ENCODE data around the gene IL24.

The IL24 gene

GRCh38 chr1:206882555-206882954, 14.7 kb upstream of the IL24 start:
- no peak for DNase-seq

DNA sequence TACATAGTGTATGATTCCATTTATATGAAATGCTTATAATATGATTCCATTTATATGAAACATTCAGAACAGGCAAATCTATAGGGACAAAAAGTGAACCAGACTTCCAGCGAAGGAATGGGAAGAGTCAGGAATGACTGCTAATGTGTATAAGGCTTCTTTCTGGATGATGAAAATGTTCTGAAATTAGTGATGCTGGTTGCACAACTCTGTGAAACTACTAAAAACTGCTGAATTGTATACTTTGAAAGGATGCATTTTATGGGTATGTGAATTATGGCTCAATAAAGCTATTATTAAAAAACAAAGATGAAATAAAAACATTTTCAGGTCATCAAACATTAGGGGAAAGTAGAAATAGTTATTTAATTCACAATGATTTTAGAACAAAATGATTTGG, 14.1 kb upstream of the IL24 start:
- no peak for DNase-seq

DNA sequence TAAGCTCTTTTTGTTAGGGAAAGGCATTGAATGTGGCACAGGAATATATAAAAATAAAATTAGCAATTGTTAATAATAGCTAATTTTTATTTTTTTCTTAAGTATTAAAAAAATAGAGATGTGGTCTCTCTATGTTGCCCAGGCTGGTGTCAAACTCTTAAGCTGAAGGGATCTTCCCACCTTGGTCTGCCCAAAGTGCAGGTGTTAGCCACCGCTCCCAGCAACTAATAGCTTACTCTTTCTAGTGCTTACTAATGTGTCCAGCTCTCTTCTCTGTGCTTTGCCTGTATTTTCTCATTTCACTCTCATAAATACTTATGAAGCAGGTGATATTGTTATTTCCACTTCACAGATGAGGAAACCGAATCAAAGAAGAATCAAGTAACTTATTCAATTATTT, 13.4 kb upstream of the IL24 start:
- DNase-seq = no peak

- DNase-seq = no peak
Measured at GRCh38 chr1:206885341-206886060, 11.7 kb upstream of the IL24 start.

DNA sequence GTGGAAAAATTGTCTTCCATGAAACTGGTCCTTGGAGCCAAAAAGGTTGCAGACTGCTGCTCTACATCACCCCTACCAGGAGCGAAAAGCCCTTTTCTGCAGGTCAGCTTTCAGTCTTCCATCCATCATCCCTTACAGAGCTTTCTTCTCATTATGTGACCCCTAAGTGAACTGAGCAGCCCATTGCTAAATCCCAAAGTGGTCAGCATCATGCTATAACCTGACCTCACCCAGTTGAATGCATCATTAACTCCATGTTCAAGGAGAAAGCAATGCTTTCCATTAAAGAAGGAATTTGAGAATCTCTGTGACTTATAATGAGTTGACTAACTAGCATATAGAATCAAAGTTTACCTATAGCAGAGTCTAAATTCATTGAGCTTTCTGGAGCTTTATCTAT, 10.4 kb upstream of the IL24 start:
- DNase-seq = no peak

DNA sequence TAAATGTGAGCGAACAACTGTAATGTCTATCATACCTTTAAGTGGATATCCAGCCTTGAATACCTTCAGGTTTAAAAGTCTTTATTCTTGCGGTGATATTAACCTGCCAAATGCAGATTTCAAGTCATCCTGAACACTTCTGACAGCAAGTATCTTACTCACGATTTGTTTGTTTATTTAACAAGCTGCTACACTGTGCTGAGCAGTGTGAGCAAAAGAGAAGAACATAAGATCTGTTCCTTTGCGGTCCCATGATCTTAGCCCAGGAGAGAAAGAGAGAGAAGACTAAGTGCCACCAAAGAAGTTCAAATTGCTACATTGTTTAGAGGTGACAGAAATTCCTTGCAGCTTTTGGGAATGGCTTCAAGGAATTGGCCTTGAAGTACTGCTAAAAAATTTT, 9.5 kb upstream of the IL24 start:
- DNase-seq = no peak

DNA sequence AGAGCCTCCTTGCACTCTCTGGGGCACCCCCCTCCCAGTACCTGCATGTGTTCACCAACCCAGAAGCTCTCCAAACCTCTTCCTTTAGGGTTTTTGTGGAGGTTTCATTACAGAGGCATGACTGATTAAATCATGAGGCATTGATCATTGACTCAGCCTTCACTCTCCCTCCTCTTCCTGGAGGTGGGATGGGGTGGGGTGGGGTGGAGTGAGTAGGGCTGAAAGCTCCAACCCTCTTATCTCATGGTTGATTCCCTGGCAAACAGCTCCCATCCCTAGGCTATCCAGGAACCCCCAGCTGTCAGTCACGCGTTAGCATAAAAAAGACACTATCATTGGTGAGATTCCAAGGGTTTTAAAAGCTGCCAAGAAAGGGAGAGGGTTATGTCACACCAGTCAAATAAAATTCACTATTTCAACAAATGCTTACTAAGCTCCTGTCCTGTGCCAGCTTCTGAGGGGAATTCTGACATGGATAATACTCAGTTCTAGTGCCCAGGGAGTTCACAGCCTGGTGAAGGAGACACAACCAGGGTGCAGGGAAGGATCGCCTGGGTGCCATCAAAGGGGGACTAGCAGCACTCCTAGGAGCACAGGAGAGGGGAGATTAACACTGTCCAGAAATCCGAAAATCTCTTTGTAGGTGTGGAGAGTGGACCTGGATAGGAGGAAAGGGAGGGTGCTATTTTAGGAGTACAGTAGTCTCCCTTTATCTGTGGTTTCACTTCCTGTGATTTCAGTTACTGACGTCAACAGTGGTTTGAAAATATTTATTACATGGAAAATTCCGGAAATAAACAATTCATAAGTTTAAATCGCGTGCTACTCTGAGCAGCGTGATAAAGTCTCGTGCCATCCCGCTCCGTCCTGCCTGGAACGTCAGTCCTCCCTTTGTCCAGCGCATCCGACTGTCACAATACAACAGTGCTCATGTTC, 6.8 kb upstream of the IL24 start:
- no peak for DNase-seq

- no peak for DNase-seq
Measured at GRCh38 chr1:206891412-206891811, 5.8 kb upstream of the IL24 start.

DNA sequence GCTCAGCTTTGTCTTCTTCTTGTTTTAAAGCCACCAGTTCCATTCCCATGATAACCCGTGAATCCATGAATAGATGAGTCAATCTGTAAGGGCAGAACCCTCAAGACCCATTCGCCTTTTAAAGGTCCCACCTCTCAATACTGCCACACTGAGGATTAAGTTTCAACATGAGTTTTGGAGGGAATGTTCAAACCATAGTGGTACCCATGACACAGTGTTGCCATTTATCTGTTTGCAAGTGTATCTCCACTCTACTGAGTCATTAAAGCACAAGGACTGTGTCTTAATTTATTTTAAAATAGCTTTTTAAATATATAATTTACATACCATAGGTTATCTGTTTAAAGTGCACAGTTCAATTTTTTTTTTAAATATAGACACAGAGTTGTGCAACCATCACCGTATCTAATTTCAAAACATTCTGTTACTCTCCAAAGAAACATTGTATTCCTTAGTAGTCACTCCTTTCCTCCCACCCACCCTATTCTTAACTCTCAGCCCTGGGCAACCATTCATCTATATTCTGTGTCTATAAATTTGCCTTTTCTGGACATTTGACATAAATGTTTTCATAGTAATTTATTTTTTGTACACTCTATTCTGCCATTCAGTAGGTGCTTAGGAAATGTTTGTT, 4.8 kb upstream of the IL24 start:
- no peak for DNase-seq

GRCh38 chr1:206893380-206893779, 3.9 kb upstream of the IL24 start:
- no peak for DNase-seq

GRCh38 chr1:206895325-206895724, 1.9 kb upstream of the IL24 start:
- peak; percentile 97 for DNase-seq

- DNase-seq = peak; percentile 92
Measured at GRCh38 chr1:206895837-206896242, 1.4 kb upstream of the IL24 start.

- peak; percentile 81 for DNase-seq
Measured at GRCh38 chr1:206896261-206896660, 982 bp upstream of the IL24 start.

GRCh38 chr1:206898089-206898914, 1.1 kb downstream of the IL24 start:
- DNase-seq = peak; percentile 18

GRCh38 chr1:206898915-206899431, 1.7 kb downstream of the IL24 start:
- DNase-seq = no peak

- no peak for DNase-seq
Measured at GRCh38 chr1:206899717-206900116, 2.5 kb downstream of the IL24 start.

DNA sequence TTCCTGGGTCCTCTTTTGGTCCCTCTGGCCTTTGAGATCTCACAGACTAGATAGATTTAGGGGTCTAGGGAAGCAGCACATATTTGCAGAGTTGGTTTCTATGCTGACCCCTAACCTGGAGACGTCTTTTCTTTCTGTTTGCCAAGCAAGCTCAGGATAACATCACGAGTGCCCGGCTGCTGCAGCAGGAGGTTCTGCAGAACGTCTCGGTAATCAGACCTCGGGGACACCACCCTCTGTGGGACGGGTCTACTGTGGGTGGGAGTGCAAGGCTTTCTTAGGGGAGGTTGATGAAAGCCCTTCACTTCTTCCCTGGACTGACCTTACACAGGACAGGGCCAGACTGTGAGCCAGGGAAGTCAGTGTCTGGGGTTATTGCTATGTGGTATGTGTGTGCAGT, 2.9 kb downstream of the IL24 start:
- DNase-seq = no peak

DNA sequence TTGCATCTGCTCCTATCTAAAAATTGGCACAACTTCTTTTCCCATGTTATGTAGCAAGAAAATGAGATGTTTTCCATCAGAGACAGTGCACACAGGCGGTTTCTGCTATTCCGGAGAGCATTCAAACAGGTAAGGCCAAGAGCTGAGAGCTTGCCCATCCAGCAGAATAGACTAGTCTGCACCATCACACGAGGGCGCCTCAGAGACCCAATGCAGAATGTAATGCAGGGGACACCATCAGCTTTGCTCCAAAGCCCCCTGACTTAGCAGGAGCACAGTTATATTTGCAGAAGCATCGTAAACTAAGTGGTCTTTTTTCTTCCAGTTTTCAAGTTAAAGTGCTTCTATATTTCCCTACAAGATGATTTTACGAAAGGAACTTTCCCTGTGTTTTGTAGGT, 4.7 kb downstream of the IL24 start:
- DNase-seq = no peak

GRCh38 chr1:206902702-206903101, 5.5 kb downstream of the IL24 start:
- no peak for DNase-seq

DNA sequence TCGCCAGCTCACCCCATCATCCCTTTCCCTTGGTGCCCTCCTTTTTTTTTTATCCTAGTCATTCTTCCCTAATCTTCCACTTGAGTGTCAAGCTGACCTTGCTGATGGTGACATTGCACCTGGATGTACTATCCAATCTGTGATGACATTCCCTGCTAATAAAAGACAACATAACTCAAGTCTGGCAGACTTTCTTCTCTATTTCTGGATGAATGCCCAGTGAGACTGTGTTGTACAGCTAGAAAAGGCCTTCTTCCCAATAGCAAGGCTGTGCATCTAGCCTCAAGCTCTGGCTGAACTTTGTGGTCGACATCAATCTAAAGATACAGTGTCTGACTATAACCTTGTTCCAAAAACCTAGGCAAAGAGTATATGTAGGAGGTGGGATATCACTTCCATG, 6.4 kb downstream of the IL24 start:
- DNase-seq = no peak

DNA sequence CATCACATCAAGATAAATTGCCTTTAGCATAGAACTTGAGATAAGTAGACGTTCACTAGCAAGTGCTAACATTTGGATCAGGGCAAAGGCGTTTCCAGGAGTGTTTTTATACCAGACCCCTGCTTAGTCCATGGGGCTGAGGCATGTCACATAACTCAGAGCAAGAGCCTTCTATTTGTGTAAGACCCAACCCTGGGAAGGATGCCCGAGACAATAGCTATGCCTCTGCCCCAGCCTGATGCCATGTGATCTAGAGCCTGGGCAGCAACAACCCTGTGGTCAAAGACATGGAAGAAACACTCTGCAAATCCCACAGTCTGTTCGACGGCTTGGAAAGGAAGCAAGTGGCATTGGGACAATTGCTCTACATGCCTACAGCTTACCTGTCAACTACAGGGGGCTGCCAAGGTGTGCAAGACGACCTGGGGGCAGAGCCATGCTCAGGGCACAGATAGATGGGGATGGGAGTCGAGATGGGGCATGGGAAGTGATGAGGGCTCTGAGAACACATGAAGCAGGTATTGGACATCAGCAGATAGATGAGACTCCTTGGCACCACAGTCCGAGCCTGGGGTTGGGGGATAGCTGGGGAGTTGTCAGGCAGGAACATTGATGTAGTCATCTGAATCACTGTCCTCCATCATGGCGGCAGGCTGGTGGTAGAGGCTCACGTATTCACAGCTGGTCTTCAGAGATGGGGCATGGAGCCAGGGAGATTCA, 7.3 kb downstream of the IL24 start:
- no peak for DNase-seq

Data from NCI-H69 (cell line).